ENCODE results near the gene GPNMB. TPM values are rescaled to one million over a fixed set of nuclear protein-coding genes. Genes with fewer than 3 reads are reported as not detected.

Gene GPNMB
- 45.9 and 507 TPM in 2 replicates for total RNA-seq (ENCODE audit: low replicate concordance)

DNA sequence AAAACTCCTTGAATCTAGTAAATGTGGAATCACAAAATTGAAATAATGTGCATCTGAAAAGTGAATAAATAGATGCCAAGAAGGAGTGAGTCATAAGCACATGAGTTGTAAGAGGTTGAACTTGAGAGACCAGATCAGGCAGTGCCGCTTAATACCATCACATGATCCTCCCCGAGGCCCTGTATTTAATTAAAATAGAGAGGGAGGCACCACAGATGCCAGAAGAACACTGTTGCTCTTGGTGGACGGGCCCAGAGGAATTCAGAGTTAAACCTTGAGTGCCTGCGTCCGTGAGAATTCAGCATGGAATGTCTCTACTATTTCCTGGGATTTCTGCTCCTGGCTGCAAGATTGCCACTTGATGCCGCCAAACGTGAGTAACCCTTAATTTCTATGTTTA is at the start of gene GPNMB:
TSS of gene GPNMB (plus strand) at position 221 of the 400 bp plus-strand sequence. CDS start at position 304, 83 bp downstream.

DNA sequence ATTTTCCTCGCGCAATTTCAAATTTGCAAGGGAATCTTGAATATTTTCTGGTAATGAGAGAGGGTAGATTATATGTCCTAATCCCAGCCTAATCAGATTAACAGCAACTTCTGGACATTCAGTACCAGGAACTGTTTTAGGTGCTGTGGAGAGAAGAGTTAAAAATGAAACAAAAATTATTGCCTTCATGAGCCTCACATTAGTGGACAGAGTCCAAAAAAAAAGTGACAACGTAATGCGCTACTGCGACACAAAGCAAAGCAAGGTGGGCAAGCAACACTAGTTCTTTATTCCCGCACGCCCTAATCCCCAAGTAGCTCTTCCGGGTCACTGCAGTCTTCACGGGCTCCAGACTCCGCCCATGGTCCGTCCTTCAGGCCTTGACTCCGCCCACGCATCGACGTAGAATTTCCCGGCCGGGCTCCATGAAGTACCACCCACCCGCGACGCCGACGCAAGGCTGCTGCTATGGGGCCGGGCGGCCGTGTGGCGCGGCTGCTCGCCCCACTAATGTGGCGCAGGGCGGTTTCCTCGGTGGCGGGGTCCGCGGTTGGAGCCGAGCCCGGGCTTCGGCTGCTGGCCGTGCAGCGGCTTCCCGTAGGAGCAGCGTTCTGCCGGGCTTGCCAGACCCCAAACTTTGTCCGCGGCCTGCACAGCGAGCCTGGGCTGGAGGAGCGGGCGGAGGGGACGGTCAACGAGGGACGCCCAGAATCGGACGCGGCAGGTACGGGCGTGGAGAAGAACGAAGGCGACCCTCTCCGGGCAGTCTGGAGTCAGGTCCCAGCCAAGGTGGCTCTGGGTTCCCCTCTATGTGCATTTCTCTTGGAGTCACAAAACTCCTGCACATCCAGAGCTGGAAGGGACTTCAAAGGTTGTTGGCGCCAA is 52.6 kb downstream of the GPNMB start, which contains the start of gene MALSU1:
TSS of gene MALSU1 (plus strand) at position 455 of the 885 bp plus-strand sequence. CDS start at position 469, 14 bp downstream.

Other genes with a start within 250 kb of the GPNMB start
- gene HYCC1, start 232.6 kb upstream of the GPNMB start, total RNA-seq (ENCODE audit: low replicate concordance), result 107 and 164 TPM in 2 replicates
- gene KLHL7, start 141.0 kb upstream of the GPNMB start, total RNA-seq (ENCODE audit: low replicate concordance), result 30.7 and 35.7 TPM in 2 replicates
- gene NUP42, start 64.7 kb upstream of the GPNMB start, total RNA-seq (ENCODE audit: low replicate concordance), result 17.7 and 26.9 TPM in 2 replicates
- gene MALSU1, start 52.6 kb downstream of the GPNMB start, total RNA-seq (ENCODE audit: low replicate concordance), result 52.3 and 92.6 TPM in 2 replicates
- 5.1 and 40.6 TPM in 2 replicates for gene IGF2BP3, start 223.7 kb downstream of the GPNMB start, total RNA-seq (ENCODE audit: low replicate concordance)